ENCODE results near the gene RPL28.

The RPL28 gene

DNA sequence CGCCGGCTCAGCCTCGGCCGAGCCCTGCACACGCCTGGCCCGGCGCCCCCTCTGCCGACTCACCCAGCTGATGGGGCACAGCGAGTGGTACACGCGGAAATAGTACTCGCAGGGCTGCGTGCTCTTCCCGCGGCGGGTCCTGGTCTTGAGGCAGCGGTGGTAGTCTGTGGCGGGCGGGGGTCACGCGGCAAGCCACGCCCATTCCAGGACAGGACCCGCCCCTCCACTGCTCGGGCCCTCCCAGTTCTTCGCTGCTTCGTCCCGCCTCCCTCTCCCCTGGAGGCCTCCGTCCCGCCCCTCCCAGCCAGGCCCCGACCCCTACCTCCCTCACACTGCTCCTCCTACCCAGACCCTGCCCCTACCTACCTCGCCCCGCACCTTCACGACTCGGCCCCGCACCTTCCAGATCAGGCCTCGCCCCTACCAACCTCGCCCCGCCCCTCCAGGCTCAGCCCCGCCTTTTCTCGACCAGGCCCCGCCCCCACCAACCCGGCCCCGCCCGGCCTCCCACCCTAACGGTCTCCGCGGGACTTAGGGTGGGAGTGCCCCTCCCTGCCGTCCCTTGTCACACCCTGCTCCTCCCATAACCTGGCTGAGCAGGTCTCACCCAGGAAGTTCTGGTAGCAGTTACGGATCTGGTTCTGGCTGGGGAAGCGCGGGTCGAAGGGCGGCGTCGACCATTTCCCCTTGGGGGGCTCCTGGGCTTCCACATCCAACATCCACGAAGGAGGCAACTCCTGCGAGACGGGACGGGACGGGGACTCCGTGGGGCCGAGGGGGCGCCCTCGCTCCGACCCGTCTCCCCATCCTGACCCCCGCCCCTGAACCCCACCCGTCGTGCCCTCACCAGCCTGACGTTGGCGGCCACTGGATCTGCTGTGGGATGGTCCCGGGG lies 31.7 kb upstream of the RPL28 start:
- no peak for FAIRE-seq

DNA sequence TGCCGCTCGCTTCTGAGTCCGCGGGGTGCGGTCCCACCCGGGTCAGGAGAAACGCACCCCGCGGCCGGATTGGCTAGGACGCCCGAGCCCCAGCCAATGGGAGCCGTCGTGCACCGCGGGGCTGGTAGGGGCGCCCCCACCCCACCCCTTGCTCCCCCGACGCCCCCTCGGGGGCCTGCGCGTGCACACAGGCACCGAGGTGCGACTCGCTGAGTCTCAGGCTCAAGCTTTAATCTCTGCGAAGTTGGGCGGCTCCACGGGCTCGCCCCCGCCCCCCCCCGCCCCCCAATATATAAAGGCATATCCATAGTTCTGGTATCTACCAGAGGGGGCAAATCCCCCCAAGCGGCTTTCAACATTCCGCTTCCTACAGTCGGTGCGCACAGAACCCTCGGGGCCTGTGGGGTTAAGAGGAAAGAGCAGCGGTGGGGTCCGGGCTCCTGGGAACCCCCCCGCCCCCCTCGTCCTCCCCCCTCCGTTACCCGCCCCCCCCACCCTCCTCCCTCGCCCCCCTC lies 31.0 kb upstream of the RPL28 start, which contains the start of gene COX6B2:
Gene COX6B2 (minus strand): TSS at position 22 of the 515 bp plus-strand sequence. CDS start 198 bp downstream, outside the sequence.
- no peak for FAIRE-seq

DNA sequence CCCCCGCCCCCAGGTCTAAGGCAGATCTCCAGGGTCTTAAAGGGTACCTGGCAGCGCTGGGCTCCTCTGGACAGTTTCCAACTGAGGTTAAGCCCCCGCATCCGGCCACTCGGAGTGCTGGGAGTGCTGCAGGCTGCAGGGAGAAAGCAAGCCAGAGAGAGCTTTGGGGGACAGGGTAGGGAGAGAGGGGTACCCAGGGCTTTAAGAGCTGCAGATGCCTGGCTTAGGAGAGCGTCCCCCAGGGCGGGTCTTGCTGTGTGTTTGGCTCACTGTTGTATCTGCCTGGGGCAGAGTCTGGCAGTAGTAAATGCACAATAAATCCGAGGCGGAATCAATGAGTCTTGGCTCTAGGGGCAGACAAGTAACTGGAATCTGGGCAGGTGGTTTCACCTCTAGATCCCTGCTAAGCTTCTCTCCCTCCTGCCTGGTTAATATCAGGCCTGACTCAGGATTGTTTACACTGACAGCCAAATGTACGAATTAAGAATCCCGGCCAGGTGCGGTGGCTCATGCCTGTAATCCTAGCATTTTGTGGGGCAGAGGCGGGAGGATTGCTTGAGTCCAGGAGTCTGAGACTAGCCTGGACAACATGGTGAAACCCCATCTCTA lies 30.4 kb upstream of the RPL28 start:
- no peak for FAIRE-seq

DNA sequence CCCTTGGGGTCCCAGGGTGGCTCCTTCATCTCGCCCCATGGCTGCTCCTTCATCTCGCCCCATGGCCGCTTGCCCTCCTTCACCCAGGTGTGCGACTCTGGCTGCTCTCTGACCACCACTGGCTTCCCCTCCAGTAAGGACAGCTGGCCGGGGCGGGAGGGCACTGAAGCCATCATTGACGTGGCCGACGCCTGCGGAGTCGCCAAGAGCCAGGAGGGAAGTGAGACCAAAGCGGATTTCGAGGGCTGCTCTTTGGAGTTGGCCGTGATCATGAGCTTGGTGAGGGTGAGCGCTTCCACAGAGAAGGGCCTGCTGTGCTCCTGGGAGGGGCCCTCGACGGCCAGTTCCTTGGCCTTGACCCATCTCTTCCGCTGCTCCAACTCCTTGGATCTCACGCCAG lies 27.2 kb upstream of the RPL28 start:
- FAIRE-seq: no peak

DNA sequence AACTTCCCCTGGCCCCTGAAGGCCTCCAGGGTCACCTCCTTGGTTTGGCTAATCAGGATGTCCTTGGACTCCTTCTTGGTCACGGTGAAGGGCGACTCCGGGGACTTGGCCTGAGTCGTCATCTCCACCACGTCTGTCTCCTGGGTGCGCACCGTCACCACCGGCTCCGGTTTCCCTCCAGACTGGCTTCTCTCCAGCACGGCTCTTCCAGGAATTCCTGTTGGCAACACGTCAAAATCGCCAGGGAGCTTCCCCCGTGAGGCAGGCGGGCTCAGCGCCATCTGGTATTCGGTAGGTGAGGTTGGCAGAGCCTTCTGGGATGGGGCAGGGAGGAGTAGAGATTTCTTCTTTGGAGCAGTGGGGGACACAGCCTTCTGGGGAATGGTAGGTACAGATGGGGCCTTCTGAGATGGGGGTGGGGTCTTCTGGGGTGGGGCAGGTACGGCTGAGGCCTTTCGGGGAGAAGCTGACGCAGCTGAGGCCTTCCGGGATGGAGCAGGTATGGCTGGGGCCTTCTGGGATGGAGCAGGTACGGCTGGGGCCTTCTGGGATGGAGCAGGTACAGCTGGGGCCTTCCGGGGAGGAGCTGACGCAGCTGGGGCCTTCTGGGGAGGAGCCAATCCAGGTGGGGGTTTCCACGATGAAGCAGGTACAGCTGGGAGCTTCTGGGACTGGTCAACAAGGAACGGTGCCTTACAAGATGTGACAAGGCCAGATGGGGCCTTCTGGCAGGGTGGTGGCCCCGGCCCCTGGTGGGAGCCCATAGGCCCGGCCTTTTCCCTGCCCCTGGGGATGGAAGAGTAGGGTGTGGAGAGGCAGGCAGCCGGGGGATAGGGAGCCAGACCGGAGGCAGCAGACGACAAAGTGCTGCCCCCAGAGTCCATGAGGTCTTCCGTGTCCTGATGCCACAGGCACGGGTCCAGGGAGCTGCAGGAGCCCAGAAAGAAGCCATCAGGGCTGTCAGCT lies 26.5 kb upstream of the RPL28 start:
- no peak for FAIRE-seq

DNA sequence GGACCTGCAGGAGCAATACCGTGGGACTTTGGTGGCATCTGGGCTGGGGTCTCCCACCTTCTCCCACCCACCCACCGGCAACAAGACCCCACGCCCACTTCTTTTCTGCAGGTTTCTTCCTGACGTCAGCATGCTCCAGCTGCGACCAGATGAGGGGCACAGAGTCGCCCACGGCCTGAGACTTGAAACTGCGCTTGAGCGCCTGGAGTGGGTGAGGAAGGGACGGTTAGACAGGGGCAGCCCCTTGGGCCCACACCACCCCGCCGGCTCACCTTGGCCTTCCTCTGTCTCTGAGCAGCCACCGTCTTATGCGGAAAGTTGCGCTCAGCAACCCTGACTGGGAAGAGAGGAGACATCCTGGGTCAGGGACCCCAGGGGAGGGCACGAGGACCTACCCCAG lies 24.8 kb upstream of the RPL28 start:
- FAIRE-seq: no peak

DNA sequence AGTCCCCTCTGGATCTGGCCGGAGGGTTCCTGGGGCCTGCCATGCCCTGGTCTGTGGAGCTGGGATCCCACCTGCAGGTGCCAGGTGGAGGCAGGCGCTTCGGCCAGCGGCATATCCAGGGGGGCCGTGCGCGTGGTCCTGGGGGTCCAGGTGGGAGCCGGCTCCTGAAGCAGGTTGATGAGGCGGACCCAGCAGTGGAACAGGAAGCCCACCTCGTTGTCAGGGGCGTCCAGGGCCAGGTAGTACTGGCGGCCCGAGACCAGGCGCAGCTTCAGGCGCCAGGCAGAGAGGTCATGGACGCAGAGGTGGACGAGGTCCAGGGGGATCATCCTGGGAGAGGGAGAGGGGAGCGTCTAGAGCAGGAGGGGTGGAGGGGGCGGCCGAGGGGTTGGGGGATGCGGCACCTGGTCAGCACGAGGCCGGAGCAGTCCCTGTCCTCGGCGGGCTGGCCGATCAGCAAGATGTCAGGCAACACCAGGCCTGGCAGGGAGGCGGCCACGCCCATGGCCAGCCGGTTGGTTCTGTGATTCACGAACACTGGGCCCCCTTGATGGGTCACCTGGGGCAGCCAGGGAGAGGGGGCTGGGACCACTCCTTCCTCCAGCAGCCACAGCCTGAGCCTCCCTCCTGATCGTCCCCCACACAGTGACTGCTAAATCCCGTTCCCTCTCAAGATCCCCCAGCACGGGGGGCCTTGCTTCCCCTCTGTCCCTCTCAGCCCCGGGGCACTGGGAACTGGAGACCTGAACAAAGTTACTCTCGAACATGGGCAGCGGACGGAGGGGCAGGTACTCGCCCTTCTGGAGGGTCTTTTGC lies 23.4 kb upstream of the RPL28 start:
- no peak for FAIRE-seq

DNA sequence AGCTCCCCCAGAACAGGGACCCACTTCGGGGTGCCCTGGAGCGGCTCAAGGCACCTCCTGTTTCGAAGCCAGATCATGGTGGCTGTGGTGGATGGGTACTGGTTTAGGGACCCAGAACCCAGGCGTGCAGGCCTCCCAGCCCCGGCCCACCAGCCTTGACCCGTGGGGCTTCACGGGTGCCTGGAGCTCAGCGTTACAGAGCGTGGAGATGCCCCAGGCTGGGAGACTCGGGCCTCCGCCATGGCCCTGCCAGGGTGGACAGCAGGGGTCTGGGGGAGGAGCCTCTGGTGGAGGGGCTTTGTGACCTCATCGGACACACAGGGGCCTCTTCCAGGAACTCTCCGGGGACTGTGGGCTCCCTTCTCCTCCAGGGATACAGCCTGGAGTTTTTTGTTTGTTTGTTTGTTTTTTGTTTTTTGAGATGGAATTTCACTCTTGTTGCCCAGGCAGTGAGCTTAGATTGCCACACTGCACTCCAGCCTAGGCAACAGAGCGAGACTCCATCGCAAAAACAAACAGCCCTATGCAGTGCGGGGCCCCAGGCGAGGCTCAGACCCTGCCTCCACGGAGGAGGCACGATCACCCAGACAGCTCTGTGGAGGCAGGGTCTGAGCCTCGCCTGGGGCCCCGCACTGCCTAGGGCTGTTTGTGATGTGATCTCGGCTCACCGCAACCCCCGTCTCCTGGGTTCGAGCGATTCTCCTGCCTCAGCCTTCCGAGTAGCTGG lies 22.6 kb upstream of the RPL28 start, which contains the start of gene GARIN5B:
Gene GARIN5B (minus strand): TSS at position 271 of the 727 bp plus-strand sequence. CDS start 194 bp downstream, at position 77.
- no peak for FAIRE-seq

DNA sequence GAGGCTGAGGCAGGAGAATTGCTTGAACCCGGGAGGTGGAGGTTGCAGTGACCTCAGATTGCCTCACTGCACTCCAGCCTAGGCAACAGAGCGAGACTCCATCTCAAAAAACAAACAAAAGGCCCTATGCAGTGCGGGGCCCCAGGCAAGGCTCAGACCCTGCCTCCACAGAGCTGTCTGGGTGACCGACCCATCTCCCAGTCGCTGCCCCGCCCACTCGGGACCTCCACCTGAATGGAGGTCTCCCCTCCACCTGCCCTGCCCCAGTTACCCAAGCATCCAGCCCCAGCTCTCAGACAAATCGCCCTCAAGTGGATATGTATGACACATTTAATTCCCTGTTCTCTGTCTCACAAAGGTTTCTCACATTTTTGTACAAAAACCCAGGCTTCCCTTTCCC lies 20.5 kb upstream of the RPL28 start:
- no peak for FAIRE-seq

DNA sequence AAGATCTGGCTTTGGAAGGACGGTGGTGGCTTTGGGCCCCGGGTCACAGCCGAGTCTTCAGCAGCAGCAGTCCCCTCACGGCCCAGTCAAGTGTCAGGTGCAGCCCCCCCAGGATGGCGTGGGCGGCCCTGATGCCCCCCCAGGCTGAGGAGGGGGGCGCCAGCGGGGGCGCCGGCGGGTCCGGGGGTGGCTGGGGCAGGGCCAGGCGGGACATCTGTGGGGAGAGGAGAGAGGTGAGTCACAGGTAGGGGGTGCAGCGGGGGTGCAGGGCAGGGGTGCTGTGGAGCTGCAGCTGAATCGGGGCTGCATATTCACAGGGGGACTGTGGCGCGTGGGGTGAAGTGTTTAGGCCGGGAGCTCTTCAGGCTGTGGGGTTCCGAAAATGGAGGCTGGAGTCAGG lies 19.8 kb upstream of the RPL28 start:
- FAIRE-seq: no peak

DNA sequence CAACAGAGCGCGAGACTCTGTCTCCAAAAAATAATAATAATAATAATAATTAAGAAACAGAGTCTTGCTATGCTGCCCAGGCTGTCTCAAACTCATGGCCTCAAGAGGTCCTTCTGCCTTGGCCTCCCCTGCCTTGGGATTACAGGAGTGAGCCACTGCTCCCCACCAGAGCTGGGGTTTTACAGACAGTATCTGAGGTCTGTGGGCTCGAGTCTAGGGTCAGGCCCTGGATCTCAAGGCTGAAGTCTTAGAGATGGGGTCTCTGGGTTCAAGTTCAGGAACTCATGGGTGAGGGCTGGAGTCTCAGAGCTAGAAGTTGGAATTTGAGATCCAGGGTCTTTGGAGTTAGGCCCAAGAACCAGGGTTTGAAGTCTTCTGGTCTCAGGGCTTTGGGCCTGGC lies 18.9 kb upstream of the RPL28 start:
- no peak for FAIRE-seq

DNA sequence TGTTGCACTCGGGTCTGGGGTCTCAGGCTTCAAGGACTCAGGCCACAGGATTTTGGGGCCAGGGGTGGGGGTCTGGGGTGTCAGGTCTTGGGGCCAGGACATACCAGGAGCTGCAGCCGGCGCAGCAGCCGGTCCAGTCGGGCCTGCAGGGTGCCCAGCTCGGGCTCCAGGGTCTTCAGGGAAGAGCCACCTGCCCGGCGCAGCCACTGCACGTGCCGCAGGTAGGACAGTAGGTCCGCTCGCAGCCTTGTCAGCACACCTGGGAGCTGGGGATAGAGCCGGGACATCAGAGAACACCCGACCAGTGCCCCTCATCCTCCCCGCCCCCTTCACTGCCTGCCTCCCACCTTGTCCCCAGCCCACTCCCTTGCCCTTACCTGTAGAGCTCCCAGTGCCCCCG lies 17.6 kb upstream of the RPL28 start:
- no peak for FAIRE-seq

DNA sequence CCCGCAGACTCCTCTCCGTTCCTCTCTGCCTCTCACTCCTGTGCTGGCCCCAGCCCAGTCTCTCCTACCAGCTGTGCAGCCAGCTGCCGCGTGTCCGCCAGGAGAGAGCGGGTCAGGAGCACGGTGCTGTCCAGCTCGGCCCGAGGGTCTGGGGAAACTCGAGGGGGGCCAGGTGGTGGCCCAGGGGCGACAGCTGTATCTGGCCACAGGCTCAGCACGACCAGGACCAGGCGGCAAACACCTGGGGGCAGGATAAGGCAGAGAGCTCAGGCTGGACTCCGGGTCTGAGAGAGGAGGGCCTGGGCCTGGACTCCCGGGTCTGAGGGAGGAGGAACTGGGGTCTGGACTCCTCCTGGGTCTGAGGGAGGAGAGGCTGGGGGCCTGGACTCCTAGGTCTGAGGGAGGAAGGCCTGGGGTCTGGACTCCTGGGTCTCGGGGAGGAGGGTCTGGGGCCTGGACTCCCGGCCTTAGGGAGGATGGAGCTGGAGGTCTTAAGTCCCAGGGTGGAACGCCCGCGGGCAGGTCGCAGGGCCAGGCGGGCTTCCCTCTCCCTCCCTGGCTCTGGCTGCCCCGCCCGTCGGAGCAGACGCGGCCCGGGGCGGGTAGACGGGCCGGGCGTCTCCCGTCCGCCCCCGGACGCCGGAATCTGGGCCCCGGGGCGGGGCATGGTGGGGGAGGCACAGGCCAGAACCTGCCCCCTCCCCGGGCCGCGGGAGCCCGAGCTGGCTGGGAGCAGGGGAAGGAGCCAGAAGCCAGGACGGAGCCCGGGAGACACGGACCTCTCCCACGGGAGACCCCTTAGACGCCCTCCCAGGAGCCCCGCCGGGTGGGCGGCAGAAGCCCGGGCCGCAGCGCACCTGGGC lies 16.8 kb upstream of the RPL28 start:
- no peak for FAIRE-seq

DNA sequence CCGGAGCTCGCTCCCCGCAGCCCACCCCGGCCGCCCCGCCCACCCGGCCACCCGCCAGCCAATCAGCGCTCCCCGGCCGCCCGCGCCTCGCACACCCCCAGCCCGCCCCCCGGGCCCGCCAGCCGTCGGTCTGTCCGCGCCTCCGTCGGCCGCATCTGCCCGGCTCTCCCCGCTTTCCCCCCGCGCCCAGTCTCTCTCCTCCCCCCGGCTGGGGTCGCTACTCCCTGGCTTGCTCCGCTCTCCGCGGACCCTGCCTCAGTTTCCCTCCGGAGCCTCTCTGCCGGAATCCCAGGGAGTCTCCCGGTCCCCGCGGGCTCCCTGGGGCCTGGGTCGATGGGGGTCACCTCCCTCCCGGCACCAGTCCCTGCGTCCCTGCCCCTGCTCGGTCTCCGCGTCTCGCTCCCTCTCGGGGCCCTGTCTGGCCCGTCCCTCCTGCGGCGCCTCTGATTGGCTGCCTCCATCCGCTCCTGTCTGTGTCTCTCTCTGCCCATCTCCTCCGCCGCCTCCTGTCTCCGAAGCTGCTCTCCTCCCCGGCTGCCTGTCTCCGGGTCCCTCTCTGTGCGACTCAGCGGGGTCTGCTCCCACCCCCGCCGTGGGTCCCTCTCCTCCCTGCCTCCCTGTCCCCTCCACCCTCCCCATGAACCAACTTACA lies 16.0 kb upstream of the RPL28 start:
- FAIRE-seq: no peak

DNA sequence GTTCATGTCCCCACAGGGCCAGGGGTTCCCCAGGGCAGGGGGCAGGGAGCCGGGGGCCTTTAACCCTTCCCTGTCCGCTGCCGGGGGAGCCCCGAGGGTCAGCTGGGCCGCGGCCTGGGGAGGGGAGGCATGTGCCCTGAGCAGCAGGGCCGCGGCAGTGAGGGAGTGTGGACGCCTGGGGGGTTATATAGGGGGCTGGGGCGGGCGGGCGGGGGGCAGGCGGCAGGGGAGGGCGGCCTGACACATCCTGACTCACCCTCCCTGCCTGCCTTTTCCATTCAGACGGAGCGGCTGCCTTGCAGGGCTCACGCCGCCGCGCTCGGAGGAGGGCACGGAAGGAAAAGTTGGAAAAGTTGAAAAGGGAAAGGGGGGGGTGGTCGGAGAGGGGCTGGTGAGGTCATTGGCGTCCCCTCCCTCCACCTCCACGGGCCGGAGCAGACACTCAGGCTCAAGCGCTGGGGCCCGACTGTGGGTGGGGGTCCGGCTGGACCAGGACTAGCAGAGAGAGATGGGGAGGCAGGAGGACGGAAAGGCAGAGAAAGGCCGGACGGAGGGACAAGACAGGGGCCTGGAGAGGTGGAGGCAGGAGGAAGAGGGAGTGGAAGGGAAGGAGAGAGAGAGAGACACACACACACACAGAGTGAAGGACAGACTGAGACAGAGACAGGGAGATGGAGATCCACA lies 15.3 kb upstream of the RPL28 start, which contains the start of gene IL11:
Gene IL11 (minus strand): TSS at position 159 of the 684 bp plus-strand sequence. CDS start 153 bp downstream, at position 6.
- no peak for FAIRE-seq

DNA sequence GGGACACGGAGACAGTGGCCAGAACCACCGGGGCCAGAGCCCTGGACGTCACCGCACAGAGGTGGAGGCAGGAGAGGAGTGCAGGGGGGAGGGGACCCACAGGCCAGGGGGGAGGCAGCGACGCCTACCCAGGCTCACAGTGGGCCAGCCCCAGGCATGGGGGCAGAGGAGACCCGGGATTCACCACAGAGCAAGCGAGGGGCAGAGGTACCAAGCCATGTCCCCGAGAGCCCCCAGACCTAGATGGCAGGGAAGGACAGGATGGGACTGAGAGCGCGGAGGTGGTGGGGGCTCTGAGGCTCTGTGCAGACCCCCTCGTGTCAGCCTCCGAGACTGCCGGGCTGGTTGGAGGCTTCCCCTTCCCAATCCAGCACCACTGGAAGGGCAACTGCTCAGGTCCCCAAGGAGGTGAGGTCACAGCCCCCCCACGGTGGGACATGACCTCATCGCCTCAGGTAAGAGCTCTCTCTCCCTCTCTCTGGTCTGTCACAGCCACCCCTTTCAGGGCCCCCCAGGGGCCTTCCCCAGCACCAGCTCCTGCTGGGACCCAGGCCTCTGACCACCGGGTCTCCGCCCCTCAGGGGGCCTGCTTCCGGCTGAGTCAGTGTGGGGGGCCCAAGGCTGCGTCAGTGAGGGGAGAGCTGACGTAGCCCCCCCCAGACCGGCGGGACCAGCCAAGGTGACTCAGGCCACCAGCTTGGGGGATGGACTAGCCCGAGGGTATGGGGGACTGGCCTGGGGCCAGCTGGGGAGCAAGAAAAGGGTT lies 13.2 kb upstream of the RPL28 start:
- FAIRE-seq: no peak

DNA sequence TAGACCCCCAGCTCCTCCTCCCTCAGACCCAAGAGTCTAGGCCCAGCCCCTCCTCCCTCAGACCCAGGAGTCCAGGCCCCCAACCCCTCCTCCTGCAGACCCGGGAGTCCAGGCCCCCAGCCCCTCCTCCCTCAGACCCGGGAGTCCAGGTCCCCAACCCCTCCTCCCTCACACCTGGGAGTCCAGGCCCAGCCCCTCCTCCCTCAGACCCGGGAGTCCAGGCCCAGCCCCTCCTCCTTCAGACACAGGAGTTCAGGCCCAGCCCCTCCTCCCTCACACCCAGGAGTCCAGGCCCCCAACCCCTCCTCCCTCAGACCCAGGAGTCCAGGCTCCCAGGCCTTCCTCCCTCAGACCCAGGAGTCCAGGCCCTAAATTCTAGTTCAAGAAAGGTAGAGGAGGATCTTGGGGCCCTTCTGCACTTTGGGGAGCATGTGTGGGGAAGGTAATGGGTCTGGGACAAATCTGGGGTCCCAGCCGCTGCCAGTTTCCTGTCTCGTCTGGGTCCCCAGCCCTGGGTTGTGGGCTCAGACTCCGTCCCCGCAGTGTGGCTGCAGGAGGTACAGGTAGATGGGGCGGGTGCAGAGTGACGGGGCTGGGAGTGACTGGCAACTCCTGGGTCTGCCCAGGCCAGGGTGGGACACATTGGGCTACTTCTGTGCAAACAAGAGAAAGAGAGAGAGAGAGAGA lies 12.3 kb upstream of the RPL28 start:
- no peak for FAIRE-seq
